OCI-LY3 (cell line): ENCODE results near the gene KAZN.

Experiments
- CTCF ChIP-seq: fragments of 200-600, 300-600 bp; sonication (generic); IDR thresholded peaks from 2 replicates; pipeline ENCODE4 v1.5.1; 2014; ENCODE audit warnings: antibody characterized with exemption, low read length, low read depth
- EZH2phosphoT487 ChIP-seq: fragments of 200-600 bp; shearing (Covaris generic); IDR thresholded peaks from 2 replicates; pipeline ENCODE4 v1.6.1; 2018; ENCODE audit warnings: antibody characterized with exemption, mixed run types, low read depth

GRCh38 chr1:15113146-15113545 is 514.7 kb downstream of the KAZN start:
- TF ChIP-seq CTCF: no peak
- TF ChIP-seq EZH2phosphoT487: no peak
